AG09309 (cell line): ENCODE results near the gene RPS2.
A peak's percentile ranks its signal among the peaks of the same experiment; 100 is the strongest.

ENCODE experiments used
- DNase-seq: peaks from one replicate; pipeline ENCODE4 v3.0.0-alpha.2; 2010; ENCODE audit warnings: low read depth
- H3K4me3 ChIP-seq: 2 replicates; pipeline ENCODE4 v1.5.1; 2011; ENCODE audit warnings: mild to moderate bottlenecking, low read depth, low read length, moderate library complexity; ENCODE audit not compliant: control insufficient read depth
- TF ChIP-seq, protein P1 (sequence below): IDR thresholded peaks from 2 replicates; pipeline ENCODE4 v1.5.1; 2011; ENCODE audit warnings: mild to moderate bottlenecking, low read depth, low read length, inconsistent platforms; ENCODE audit not compliant: insufficient read depth, control insufficient read depth; ENCODE audit errors: missing control alignments

RPS2 gene

DNA sequence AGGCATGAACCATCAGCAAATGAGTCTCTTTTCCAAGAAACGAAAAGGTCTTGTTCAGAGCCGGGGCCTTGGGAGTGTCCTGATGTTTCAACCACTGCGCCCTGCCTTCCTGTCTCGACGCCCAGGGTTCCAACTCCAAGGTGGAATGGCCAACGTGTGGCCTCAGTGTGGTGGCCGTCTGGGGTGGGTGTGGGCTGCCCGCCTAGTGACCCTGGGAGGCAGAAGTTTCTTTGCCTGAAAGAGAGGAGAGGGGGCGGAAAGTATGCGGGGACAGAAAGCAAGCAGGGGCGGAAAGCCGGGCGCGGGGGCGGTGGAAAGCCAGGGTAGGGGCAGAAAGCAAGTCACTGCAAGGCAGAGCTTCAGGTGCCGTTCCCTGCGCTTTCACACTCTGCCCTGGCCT, 25.7 kb downstream of the RPS2 start:
- TF ChIP-seq, protein P1, sequence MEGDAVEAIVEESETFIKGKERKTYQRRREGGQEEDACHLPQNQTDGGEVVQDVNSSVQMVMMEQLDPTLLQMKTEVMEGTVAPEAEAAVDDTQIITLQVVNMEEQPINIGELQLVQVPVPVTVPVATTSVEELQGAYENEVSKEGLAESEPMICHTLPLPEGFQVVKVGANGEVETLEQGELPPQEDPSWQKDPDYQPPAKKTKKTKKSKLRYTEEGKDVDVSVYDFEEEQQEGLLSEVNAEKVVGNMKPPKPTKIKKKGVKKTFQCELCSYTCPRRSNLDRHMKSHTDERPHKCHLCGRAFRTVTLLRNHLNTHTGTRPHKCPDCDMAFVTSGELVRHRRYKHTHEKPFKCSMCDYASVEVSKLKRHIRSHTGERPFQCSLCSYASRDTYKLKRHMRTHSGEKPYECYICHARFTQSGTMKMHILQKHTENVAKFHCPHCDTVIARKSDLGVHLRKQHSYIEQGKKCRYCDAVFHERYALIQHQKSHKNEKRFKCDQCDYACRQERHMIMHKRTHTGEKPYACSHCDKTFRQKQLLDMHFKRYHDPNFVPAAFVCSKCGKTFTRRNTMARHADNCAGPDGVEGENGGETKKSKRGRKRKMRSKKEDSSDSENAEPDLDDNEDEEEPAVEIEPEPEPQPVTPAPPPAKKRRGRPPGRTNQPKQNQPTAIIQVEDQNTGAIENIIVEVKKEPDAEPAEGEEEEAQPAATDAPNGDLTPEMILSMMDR: no peak
- no peak overlapping the region for H3K4me3 ChIP-seq
- DNase-seq: no peak

DNA sequence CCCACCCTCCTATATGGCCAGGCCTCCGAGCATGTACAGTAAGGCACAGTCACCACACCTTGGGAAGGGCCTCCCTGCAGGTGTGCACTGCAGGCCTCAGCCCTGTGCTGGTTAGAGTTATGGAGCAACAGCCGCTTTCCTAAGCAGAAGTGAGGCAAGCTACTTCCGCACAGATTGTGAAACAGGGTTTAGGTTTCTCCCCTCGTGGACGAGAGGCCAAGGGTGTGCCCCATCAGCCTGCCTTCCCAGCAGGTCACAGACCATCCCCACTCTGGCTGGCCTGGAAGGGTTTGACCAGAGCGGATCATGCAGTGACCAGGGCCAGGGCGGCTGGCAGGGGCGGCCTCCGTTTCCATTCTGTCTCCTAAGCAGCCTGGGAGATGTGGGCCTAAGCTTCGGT, 26.3 kb downstream of the RPS2 start:
- no peak for DNase-seq
- H3K4me3 ChIP-seq: no peak overlapping the region
- TF ChIP-seq, protein P1: no peak

DNA sequence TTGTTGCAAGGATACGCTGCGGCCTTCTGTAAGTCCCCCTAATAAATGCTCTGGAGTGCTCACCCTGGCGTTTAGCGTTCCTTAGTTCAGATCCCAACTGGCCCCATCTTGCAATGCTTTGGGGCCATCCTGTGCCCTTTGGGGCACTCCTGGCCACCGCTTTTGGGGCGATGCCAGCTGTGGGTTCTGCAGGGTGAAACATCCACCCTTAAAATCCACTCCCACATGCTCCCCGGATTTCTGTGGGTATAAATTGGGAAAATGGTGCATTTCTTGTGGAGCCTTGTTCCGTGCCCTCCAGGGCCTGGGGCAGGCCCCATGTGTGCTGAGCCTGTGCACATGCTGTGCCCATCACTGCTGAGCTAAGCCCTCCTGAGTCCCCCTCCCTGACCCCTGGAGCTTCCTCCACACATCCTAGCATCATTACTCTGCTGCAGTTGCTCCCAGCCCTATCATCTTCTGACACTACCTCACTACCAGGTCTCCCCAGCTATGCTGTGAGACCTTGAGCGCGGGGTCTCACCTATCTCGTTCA, 27.6 kb downstream of the RPS2 start:
- TF ChIP-seq, protein P1: no peak
- no peak for DNase-seq
- no peak overlapping the region for H3K4me3 ChIP-seq

DNA sequence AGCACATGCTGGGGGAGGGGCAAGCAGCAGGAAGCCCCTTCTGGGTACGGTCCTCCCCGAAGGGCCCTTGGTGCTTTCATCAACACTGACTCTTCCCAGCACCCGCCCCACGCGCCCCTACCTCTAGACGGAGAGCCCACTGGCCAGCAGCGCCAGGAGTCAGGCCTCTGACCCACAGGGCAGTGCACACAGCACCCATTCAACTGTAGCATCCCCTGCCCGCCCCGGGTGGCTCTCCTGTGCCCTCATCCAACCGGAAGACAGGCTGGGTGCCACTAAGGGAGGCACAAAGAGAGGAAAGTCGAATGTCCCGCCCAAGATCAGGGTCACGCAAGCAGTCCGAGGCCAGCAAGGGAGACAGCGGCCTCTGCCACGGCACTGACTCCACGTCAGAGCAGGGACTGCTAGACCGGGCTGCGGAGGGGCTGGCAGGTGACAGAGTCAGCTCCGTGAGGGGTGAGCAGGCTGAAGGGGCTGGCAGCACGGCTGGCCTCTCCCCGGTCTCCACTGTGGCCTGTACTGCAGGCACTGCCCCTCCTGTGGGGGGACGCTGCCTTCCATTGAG, 31.4 kb downstream of the RPS2 start:
- DNase-seq: no peak
- TF ChIP-seq, protein P1: no peak
- H3K4me3 ChIP-seq: no peak overlapping the region

DNA sequence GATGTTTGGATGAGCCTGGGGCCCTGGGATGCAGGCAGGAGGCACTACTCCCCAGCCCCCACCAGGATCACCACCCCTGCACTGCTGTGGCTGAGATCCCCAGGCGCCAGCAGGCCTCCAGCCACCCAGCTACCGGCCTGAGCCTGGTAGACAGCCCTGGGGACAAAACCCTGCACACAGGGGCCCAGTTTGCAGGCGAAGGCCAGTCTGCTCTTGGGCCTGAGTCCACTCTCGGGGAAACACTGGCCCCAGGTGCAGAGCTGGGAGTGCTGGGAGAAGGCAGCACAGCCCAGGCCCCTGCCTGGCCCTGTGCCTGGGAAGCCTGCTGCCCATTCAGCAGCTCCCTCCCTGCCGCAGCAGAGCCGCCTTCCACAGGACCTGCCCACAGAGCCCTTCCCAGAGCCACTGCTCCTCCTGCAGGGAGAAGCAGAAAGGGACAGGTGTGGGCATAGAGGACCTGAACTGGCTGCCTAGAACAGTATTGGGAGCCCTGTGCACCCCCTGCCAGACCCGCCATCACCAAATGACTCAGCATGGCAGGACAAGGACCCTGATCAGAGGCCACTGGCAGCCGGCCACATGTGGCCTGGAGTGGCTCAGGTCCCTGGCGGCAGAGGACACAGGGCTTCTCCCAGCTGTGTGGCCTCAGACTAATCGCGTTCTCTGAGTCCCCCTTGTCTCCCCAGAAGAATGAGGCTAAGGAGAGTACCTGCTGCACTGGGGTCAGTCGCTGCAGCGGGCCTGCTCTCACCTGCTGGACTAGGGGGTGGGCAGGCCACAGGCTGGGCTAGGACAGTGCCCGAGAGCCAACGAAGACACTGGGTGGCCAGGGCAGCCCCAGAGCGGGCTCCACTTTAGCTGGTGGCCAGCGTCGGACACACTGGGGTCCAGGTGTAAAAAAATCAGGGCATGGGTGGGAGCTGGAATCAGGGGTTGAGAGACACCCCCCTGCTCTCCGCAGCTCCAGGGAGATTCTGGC, 32.3 kb downstream of the RPS2 start:
- TF ChIP-seq, protein P1: peak; percentile 8
- no peak for DNase-seq
- H3K4me3 ChIP-seq: no peak overlapping the region

DNA sequence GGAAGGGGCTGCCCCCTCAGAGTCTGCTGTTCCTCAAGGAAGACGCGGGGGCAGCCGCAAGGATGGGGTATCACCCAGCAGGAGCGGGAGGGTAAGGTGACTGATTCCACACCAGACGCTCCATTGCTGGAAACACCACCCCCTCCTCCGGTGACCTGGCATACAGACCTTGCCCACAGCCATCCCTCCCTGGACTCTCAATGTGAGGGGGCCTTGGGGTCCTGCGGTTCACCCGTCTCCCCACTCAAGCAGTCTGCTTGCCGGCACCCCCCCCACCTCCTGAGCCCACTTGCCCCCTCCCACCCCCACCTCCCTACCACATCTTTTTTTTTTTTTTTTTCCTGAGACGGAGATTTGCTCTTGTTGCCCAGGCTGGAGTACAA, 34.3 kb downstream of the RPS2 start:
- TF ChIP-seq, protein P1: no peak
- H3K4me3 ChIP-seq: no peak overlapping the region
- no peak for DNase-seq
